Measurements from ENCODE around the gene CACFD1.

DNA sequence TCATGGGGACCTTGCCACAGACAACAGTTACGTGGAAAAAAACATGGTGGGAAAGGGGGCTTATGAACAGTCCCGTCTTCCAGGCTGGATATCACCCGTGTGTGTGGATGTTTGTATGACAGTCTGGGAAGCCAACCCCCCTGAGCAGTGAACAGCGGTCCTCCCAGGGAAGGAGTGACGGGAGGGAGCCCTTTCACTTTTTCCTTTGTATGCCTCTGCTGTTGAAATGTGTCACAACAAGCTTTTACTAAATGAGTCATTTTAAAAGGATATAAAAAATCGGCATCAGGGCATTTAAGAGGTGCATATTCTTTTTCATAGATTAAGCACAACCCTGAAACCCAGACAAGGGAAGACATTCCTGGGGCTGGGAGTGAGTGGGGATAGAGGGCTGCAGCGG lies 59.9 kb downstream of the CACFD1 start:
- TF ChIP-seq POLR2AphosphoS5 (IDR thresholded peaks at IDR 0.05; ENCODE audit: low read depth, low read length) (no peak), TAF1 (IDR thresholded peaks at IDR 0.05; ENCODE audit: borderline replicate concordance, insufficient read depth, low read length) (no peak), SIN3A (IDR thresholded peaks at IDR 0.05; ENCODE audit: borderline replicate concordance, insufficient read depth, low read length) (no peak), FOXP2 (optimal IDR thresholded peaks at IDR 0.05; ENCODE audit: borderline replicate concordance, extremely low read depth, extremely low read length, insufficient read depth) (no peak)
